Stimulated activated CD8-positive, alpha-beta memory T cell treated with anti-CD3 and anti-CD28 coated beads, Interleukin-12 subunit alpha, Interleukin-12 subunit beta, amount 100 ng/mL, for 4 hours (primary cell): ENCODE measurements around the gene HTR3B.
"Not testable (repeated sequence)": the region's sequence is repeated elsewhere in the genome, so short reads cannot be mapped to it uniquely, and the experiment has no call there.

Source experiments
- DNase-seq: peaks from one replicate; pipeline ENCODE4 v3.0.0-alpha.2; 2020; ENCODE audit warnings: low read depth

The HTR3B gene

GRCh38 chr11:113946162-113946561 lies 41.6 kb downstream of the HTR3B start:
- not testable (repeated sequence) for DNase-seq

DNA sequence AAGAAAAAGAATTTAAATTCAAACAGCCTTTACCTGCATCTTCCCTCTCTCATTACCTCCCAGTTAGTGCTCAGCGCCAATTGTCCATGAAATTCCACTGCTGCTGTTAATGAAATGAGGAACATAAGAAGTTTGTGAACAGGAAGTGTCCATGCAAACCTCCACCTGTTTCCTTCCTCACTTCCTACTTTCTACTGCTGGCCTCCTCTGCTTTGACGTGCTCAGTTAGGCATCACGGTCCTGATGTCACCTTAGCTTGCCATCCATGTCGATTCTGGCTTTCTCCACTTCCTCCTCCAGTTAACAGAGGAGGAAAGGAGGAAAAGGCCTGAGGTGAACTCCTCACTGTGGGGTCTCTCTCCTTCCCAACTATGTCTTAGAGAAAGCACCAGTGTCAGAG lies 43.4 kb downstream of the HTR3B start:
- no peak for DNase-seq

DNA sequence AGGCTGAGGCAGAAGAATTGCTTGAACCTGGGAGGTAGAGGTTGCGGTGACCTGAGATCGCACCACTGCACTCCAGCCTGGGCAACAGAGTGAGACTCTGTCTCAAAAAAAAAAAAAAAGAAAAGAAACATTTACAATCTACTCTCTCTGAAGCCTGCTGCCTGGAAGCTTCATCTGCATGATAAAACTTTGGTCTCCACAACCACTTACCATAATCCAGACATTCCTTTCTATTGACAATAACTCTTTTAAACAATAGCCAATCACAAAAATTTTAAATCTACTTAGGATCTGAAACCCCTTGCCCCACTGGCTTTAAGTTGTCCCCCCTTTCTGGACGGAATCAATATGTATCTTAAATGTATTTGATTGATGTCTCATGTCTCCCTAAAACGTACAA lies 45.3 kb downstream of the HTR3B start:
- no peak for DNase-seq

- no peak for DNase-seq
Observed at GRCh38 chr11:113951537-113951936, 46.9 kb downstream of the HTR3B start.

DNA sequence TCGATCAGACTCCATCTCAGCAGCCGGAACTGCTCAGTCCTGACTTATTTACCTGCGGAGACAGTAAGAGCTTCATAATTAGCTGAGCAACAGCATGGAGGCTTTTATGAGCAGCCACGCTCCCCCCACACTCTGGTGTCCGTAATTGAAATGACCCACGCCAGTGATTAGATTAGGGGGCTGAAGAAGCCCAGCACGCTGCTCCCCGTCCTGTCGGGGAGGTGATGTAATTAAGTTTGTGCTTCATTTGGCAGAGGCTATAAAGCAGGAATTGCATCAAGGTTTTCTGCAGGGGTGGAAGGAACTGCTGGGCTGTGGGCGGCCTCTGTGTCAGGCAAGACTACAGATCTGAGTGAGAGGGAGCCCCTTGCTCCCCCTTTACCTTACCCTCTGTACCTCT lies 47.5 kb downstream of the HTR3B start:
- DNase-seq, result no peak

DNA sequence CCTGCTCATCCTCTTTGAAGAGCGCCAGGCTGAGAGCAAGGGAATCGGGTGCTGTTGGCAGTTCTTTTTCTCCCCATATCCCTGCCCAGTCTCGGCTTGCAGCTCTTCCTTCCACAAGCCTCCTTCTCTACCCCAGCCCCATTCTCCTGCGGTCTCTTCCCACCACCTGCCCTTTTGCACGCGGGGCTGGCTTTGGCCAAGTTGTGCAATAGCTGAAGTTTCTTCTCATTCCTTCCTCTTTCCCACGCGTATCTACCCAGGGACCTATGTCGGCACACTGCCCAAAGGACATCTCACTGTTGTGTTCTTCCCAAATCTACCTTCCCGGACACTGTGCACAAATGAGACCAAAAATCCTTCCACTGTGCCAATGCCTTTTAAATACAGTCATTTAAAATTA lies 48.0 kb downstream of the HTR3B start:
- no peak for DNase-seq

DNA sequence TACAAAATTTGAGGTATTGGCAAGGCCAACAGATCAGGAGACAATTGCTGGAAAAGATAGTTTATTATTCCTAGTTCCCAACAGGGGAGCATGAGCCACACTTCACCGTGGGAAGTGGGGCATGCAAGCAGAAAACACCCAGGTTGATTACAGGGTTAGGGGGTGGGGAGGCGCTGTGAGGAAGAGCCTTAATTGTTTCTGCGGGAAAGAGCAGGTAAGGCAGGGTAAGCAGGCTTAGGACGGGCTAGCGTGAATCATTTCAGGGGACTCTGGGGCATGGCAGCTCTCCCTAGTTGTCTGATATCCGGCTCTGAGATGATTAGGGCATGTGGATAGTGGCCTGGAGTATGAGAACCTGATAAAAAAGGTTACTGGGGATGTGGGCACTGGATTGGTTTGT lies 49.6 kb downstream of the HTR3B start:
- DNase-seq, result no peak

DNA sequence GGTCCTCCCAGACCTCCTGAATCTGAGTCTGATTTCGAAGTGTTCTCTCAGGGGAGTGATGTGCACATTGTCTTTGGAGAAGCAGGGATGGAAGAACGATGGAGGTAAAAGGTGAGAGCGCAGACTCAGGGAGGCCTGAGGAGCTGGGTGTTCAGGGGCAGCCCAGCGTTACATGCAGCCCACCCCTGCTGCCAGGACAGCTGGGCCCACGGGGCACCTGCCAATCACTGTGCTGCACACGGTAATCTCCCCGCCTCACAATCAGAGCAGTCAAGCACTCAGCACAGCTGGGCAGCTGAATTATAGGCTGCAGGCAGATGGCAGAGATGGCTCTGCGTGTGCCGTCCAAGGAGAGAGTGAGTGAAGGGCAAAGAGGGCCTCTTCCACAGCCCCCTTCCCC lies 52.4 kb downstream of the HTR3B start:
- DNase-seq, result no peak

DNA sequence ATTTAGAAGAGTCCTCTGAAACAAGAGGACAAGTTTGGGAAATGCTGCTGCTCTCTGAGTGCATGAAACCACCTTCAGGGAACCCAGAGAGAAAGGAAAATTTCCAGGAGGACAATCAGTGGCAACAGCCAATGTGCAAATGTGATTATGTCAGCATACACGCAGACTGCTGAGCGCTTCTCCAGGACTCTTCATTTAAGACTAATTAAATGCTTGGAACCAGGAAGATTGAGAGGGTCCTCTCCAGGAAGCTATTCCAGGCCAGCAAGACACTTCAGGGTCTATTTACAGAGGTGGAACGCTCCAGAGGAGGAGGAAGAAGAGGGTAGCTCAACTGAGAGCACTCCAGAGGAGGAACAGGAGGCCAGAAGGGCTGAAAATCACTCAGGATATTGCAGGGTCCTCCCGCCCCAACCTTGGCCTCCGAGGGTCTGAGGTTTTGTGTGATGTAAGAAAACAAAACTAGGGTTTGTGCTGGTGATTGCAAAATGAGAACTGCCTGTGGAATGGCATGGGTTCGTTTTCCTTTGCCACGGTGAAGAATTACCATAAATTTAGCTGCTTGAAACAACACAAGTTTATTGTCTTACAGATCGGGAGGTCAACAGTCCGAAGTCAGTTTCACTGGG lies 56.2 kb downstream of the HTR3B start:
- DNase-seq, result no peak

DNA sequence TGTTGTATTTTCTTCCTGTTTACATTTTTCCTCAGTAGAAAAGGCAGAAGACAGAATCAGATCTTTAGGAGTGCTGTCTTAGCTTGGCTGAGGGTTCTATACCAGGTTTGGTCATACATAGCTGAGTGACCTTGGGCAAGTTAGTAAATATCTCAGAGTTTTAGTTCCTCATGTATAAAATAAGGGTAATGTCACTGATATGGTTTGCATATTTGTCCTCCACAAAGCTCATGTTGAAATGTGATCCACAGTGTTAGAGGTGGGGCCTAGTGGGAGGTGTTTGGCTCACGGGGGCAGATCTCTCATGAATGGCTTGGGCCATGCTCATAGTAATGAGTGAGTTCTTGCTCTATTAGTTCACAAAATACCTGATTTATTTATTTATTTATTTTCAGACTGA lies 62.8 kb downstream of the HTR3B start:
- DNase-seq, result no peak

- no peak for DNase-seq
Observed at GRCh38 chr11:113971506-113972195, 67.1 kb downstream of the HTR3B start.

- no peak for DNase-seq
Observed at GRCh38 chr11:113974741-113975470, 70.3 kb downstream of the HTR3B start, which contains the start of gene HTR3A. HTR3A (plus strand) TSS chr11:113975108; CDS start chr11:113975326, 218 bp downstream.

- DNase-seq, result no peak
Observed at GRCh38 chr11:113977071-113977490, 72.5 kb downstream of the HTR3B start.

- DNase-seq, result no peak
Observed at GRCh38 chr11:113977701-113978100, 73.1 kb downstream of the HTR3B start.

GRCh38 chr11:113979431-113979830 lies 74.8 kb downstream of the HTR3B start:
- no peak for DNase-seq

- no peak for DNase-seq
Observed at GRCh38 chr11:113980785-113981184, 76.2 kb downstream of the HTR3B start.

GRCh38 chr11:113982306-113982705 lies 77.7 kb downstream of the HTR3B start:
- DNase-seq, result no peak

DNA sequence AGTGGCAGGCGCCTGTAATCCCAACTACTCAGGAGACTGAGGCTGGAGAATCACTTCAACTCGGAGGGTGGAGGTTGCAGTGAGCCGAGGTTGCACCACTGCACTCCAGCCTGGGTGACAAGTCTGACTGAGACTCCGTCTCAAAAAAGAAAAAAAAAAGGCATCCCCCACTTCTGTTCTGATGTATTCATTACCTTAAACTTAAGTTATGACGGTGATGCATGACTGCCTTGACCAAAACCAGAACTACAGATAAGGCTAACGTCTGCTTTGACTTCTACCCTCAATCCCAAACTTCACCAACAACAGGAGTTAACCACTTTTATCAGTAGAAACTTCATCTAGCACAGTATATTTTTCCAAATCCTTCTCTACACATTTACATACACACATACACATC lies 80.2 kb downstream of the HTR3B start:
- no peak for DNase-seq

GRCh38 chr11:113985906-113986305 lies 81.3 kb downstream of the HTR3B start:
- DNase-seq, result no peak

- no peak for DNase-seq
Observed at GRCh38 chr11:113986351-113987140, 82.0 kb downstream of the HTR3B start.

GRCh38 chr11:113989381-113989780 lies 84.8 kb downstream of the HTR3B start:
- DNase-seq, result no peak

DNA sequence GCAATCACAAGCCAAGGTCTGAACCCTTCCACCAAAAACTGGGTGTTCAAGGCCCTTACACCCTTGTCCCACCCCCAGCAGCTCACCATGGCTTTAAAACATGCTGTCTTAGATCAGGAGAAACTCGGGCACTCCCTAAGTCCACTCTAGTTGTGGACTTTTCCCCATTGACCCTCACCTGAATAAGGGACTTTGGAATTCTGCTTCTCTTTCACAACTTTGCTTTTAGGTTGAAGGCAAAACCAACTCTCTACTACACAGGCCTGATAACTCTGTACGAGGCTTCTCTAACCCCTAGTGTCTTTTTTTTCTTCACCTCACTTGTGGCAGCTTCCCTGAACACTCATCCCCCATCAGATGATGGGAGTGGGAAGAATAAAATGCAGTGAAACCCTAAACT lies 85.3 kb downstream of the HTR3B start:
- no peak for DNase-seq
